ENCODE results near the gene PTPRN2. TPM values are rescaled to one million over a fixed set of nuclear protein-coding genes. Genes with fewer than 3 reads are reported as not detected.

The PTPRN2 gene
- total RNA-seq, 1 experiment from 2014 or later = 2.1 TPM

- H2AFZ ChIP-seq (ENCODE audit: low read depth, low read length, poor library complexity, severe bottlenecking) = no peak overlapping the region
- H3K36me3 ChIP-seq (ENCODE audit: control insufficient read depth in 1 of 2, insufficient read depth in 2 of 2, low read length in 2 of 2) = no peaks in the 10 kb centered on the region
- no peak overlapping the region for H3K27ac ChIP-seq (ENCODE audit: low read depth, low read length)
- no peak overlapping the region for H3K4me2 ChIP-seq (ENCODE audit: low read length)
- ChIA-PET CTCF (no interaction called here), POLR2A (no interaction called here), RAD21 (ENCODE audit: low non-redundant PET in 1 of 2, low total read pairs in 2 of 2, uncharacterized antibody in 2 of 2, unreplicated experiment in 2 of 2) (no interaction called here)
- no peaks in the 10 kb centered on the region for H3K9me3 ChIP-seq (ENCODE audit: control insufficient read depth in 1 of 2, insufficient read depth in 1 of 2, low read depth in 1 of 2, low read length in 2 of 2)
- BruUV-seq (replicated peaks) = no TSS peak
- no peaks in the 10 kb centered on the region for H4K20me1 ChIP-seq (ENCODE audit: insufficient read depth)
- intact Hi-C loops (cut with micrococcal nuclease) = no loop called here
- H3K9me2 ChIP-seq (ENCODE audit: insufficient read depth) = no peaks in the 10 kb centered on the region
- no peak for DNase-seq (ENCODE audit: low read depth, low spot score)
- H3K9ac ChIP-seq (ENCODE audit: low read length) = no peak overlapping the region
- H3K4me1 ChIP-seq (ENCODE audit: control insufficient read depth in 1 of 2, insufficient read depth in 2 of 2, low read length in 2 of 2) = no peaks in the 10 kb centered on the region
- no peak for TF ChIP-seq ATF3 (IDR thresholded peaks at IDR 0.05)
- TF ChIP-seq EZH2phosphoT487 (IDR thresholded peaks at IDR 0.05; ENCODE audit: borderline replicate concordance) = no peak
- TF ChIP-seq ZFX (IDR thresholded peaks at IDR 0.05) = no peak
- TF ChIP-seq FOSL1 (IDR thresholded peaks at IDR 0.05; ENCODE audit: low read depth) = no peak
- TF ChIP-seq ZBTB33 (IDR thresholded peaks at IDR 0.05; ENCODE audit: extremely low read depth, insufficient replicate concordance, low read length) = no peak
- no peak for TF ChIP-seq TCF7L2 (IDR thresholded peaks at IDR 0.05; ENCODE audit: borderline replicate concordance, extremely low read depth, insufficient read depth, insufficient read length)
- TF ChIP-seq POLR2A (IDR thresholded peaks at IDR 0.05; ENCODE audit: borderline replicate concordance, extremely low read depth, insufficient read depth, insufficient read length) = no peak
- TF ChIP-seq SRF (IDR thresholded peaks at IDR 0.05; ENCODE audit: low read depth) = no peak
- no peak for TF ChIP-seq MAX (IDR thresholded peaks at IDR 0.05)
- no peak for TF ChIP-seq POLR2AphosphoS5 (IDR thresholded peaks at IDR 0.05; ENCODE audit: low read depth, low read length)
- no peak for TF ChIP-seq ZNF274 (IDR thresholded peaks at IDR 0.05; ENCODE audit: low read depth, low read length)
- no peak for TF ChIP-seq CBX3 (IDR thresholded peaks at IDR 0.05; ENCODE audit: low read depth)
- TF ChIP-seq EZH2 (IDR thresholded peaks at IDR 0.05) = no peak
- no peaks in the 10 kb centered on the region for H3K79me2 ChIP-seq (ENCODE audit: insufficient read depth, low read length)
- no peak for ATAC-seq
- no peak overlapping the region for H3K4me3 ChIP-seq (replicated peaks in 1 of 2; ENCODE audit: low read depth in 1 of 2, low read length in 2 of 2)
- H3K27me3 ChIP-seq (ENCODE audit: insufficient read depth, low read length) = no peaks in the 10 kb centered on the region
Measured at GRCh38 chr7:157496416-157497275, 1091.0 kb downstream of the PTPRN2 start.
